Fibroblast of lung (primary cell): ENCODE results near the gene DOP1A.

Source experiments
- CTCF ChIP-seq, 2 donors: IDR thresholded peaks in 1 of 2; conservative IDR thresholded peaks in 1 of 2; 1 replicate in 1 of 2; 2 replicates in 1 of 2; pipeline ENCODE4 v1.5.1; 2011 to 2012; ENCODE audit warnings: low read length in 2 of 2, control low read depth in 1 of 2, inconsistent platforms in 1 of 2, low read depth in 1 of 2, mild to moderate bottlenecking in 1 of 2
- EZH2 ChIP-seq: IDR thresholded peaks from 2 replicates; pipeline ENCODE4 v1.5.1; 2012; ENCODE audit warnings: low read length, control low read depth, mild to moderate bottlenecking; ENCODE audit errors: missing control alignments

- TF ChIP-seq CTCF (conservative IDR thresholded peaks at IDR 0.05 in 1 of 2, IDR thresholded peaks at IDR 0.05 in 1 of 2; ENCODE audit: low read depth in 1 of 2, low read length in 2 of 2) = no peak
- TF ChIP-seq EZH2 = no peak
These were observed 6.3 kb upstream of the DOP1A start for GRCh38 chr6:83061190-83061589.
